GM12801 (cell line): ENCODE measurements around the gene MAMSTR.

Source experiments
- TF ChIP-seq, protein P1 (sequence below): IDR thresholded peaks from one replicate; pipeline ENCODE4 v1.5.1; 2011; ENCODE audit warnings: control low read depth; ENCODE audit not compliant: insufficient read length; ENCODE audit errors: extremely low read depth

MAMSTR gene

DNA sequence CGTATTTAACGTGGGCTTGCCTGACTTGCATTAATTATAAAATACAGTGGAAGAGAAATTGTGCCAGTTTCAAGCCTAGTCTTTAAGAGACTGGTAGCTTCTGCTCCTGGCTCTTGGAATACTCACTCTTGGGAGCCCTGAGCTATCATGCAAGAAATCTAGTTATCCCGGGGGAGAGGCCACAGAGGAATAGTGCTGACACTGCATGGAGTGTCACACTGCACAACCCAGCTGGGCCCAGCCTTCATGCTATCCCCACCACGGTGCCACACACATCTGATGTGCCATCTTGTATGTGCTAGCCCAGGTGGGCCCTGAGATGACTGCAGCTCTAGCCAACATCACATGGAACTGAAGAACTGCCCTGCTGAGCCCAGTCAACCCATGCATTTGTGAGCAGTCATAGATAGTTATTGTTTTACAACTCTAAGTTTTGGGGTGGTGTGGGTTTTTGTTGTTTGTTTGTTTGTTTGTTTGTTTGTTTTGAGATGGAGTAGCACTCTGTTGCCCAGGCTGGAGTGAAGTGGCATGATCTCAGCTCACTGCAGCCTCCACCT is 8.3 kb downstream of the MAMSTR start:
- TF ChIP-seq, protein P1, sequence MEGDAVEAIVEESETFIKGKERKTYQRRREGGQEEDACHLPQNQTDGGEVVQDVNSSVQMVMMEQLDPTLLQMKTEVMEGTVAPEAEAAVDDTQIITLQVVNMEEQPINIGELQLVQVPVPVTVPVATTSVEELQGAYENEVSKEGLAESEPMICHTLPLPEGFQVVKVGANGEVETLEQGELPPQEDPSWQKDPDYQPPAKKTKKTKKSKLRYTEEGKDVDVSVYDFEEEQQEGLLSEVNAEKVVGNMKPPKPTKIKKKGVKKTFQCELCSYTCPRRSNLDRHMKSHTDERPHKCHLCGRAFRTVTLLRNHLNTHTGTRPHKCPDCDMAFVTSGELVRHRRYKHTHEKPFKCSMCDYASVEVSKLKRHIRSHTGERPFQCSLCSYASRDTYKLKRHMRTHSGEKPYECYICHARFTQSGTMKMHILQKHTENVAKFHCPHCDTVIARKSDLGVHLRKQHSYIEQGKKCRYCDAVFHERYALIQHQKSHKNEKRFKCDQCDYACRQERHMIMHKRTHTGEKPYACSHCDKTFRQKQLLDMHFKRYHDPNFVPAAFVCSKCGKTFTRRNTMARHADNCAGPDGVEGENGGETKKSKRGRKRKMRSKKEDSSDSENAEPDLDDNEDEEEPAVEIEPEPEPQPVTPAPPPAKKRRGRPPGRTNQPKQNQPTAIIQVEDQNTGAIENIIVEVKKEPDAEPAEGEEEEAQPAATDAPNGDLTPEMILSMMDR, result no peak

- TF ChIP-seq, protein P1, result no peak
Measured at GRCh38 chr19:48708471-48708870, 11.1 kb downstream of the MAMSTR start.

- TF ChIP-seq, protein P1, result no peak
Measured at GRCh38 chr19:48705431-48705830, 14.1 kb downstream of the MAMSTR start.

DNA sequence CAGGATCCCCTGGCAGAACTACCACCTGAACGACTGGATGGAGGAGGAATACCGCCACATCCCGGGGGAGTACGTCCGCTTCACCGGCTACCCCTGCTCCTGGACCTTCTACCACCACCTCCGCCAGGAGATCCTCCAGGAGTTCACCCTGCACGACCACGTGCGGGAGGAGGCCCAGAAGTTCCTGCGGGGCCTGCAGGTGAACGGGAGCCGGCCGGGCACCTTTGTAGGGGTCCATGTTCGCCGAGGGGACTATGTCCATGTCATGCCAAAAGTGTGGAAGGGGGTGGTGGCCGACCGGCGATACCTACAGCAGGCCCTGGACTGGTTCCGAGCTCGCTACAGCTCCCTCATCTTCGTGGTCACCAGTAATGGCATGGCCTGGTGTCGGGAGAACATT is 16.2 kb downstream of the MAMSTR start:
- TF ChIP-seq, protein P1, result no peak

DNA sequence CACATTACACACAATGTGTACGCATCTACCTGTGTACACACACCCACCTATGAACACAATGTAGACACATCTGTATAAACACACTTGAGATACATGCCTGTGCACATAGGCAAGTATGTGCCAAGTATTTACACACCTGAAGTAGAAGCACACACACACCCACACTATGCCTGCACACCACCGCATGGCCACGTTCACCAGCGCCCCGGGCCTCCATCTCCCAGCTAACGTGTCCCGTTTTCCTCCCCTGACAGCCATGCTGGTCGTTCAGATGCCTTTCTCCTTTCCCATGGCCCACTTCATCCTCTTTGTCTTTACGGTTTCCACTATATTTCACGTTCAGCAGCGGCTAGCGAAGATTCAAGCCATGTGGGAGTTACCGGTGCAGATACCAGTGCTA is 16.8 kb downstream of the MAMSTR start:
- TF ChIP-seq, protein P1, result no peak

DNA sequence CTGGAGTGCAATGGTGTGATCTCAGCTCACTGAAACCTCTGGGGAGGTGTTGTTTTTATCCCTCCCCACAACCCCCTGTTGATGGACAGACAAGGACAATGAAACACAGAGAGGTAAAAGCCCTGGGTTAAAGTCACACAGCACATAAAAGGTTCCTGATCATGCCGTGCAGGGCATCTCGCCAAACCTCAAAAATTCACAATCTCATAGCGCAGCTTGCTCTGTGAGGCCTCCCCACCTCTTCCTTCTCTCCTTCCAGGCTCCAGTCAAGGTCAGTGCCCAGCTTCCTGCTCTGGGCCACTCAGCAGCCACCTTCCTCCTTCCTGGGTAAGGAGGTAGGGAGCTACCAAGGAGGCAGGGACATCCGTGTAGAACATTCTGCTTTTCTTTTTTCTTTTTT is 21.5 kb downstream of the MAMSTR start:
- TF ChIP-seq, protein P1, result no peak

GRCh38 chr19:48696353-48697010 is 23.0 kb downstream of the MAMSTR start:
- TF ChIP-seq, protein P1, result no peak
